GM19397 (cell line): ENCODE data around the gene ABHD12.
"Not testable (repeated sequence)": the region's sequence is repeated elsewhere in the genome, so short reads cannot be mapped to it uniquely, and the experiment has no call there.

Experiments
- ATAC-seq: cut with Tn5 transposase; IDR thresholded peaks from one replicate; pipeline ENCODE4 v1.9.1; 2021; ENCODE audit warnings: mild to moderate bottlenecking, moderate library complexity; ENCODE audit not compliant: unreplicated experiment

Gene ABHD12

DNA sequence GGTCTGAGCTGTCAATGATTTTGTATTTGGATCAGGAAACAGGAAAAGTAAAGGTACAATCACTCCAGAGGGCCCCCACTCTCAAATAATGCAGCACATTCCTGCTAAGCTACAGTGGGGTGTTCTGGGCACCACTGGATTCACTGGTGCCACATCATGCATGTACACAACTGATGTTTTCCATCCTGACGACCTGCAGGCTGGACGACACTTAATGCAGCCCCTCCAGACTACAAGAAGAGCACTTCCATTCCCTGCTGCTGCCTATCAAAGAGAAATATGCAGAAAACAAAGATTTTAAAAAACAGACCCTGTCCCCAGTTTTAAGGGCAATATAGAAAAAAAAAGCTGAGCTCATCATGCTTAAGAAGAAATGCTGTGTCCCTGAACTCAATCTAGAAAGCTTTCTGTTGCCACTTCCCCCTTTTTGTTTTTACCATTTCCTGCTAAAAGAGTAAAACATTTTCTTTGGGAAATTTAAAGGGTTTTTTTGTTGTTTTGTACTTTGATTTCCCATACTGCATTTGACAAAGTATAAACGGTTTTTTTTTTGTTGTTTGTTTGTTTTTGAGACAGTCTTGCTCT lies 35.5 kb downstream of the ABHD12 start:
- ATAC-seq = no peak

- no peak for ATAC-seq
These were observed 36.6 kb downstream of the ABHD12 start for GRCh38 chr20:25353747-25354705.

GRCh38 chr20:25353353-25353746 lies 37.3 kb downstream of the ABHD12 start:
- ATAC-seq = no peak

DNA sequence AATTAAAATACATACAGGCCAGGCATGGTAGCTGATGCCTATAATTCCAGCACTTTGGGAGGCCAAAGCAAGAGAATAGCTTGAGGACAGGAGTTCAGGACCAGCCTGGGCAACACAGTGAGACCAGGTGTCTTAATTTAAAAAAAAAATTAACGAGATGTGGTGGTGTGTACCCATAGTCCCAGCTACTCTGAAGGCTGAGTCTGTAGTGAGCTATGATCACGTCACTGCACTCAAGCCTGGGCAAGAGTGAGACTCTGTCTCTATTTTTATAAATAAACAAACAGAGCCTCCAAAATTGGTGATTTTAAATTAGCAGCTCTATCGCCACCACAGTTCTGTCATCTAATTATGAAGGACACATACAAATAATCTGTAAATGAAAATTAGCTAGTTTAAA lies 37.9 kb downstream of the ABHD12 start:
- ATAC-seq = no peak

- ATAC-seq = no peak
These were observed 39.6 kb downstream of the ABHD12 start for GRCh38 chr20:25351024-25351360.

- ATAC-seq = no peak
These were observed 44.3 kb downstream of the ABHD12 start for GRCh38 chr20:25346349-25346748.

DNA sequence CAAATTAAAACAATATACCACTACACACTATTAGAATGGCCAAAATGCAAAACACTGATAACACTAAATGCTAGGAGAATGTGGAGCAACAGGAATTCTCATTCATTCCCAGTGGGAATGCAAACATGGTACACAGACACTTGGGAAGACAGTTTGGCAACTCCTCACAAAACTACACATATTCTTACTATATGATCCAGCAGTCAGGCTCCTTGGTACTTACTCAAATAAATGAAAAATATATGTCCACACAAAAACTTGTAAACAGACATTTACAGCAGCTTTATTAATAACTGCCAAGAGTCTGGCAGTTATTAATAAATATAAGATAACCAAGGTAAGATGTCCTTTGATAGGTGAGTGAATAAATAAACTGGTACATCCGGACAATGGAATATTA lies 44.9 kb downstream of the ABHD12 start:
- no peak for ATAC-seq

- no peak for ATAC-seq
These were observed 46.0 kb downstream of the ABHD12 start for GRCh38 chr20:25344634-25345033.

GRCh38 chr20:25341716-25342680 lies 48.6 kb downstream of the ABHD12 start:
- ATAC-seq = no peak

DNA sequence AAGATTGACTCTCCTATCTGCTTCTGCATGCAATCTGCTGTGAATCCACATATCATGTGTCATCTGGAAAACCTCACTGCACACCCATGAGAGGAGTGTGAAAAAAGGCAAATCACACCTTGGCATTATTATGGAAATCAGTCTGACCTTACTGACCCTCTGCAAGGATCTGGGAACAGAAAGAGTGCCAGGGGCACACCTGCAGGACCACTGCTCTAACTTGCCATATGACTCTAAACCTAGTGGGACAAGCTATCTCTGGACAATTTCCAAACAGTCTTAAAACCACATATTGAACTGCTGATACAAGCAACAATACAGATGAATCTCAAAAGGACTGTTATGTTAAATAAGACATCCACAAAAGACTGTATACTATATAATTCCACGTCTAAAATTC lies 50.3 kb downstream of the ABHD12 start:
- ATAC-seq = no peak

DNA sequence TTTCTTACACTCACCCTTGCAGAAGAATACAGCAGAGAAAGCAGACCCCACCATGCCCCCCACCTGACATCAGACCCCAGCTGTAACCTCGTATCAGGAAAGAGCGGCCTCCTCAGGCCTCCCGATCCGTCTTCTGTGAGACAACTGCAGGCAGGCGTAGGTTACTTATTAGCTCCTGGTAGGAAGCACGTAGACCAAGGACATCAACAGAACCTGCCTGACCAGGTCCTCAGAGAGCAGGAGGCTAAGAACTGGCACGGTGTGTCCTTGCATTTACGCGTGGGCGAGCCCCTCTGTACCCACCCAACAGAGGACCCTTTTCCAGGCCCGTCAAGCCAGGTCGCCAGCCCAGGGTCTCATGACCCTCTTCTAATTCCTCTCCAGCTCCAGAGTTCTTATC lies 51.0 kb downstream of the ABHD12 start:
- ATAC-seq = no peak

DNA sequence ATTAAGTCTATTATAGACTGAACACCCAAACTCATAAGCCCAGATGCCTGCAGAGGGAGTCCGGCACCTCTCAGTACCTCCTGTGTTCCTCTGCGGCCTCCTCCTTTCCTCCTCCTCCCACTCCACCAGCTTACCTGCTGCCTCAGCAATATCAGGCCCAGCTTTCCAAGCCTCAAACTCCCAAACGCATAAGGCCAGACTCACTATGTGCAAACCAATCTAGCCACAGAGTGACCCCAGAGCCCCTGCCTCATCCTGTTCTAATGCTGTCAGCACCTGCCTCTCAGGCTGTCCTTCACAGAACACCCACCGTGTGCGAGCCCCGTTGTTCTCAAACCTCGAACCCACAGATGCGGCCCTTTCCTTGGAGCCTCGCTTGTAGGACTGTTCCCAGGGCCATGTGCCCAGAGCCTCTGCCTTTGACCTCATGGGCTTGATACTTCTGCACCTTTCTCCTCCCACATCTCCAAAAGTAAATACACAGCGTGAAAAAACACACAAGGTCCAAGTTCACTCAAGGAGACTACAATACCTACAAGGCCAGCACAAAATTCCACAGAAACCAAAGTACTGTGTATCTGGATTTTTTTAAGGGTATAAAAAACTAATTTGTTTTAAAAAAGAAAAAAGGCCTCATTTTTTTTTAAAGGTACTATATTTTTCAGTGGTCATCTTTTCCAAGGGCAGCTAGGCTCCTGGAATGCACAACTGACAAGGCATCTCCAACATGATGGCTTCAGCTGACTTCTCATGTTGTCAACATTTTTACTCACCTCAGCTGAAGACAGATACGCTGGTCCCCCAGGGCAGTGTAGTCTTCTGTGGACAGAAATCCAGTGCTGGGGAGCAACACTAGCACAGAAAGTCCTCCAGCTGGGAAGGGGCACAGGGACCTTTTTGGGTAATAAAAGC lies 52.3 kb downstream of the ABHD12 start:
- no peak for ATAC-seq

GRCh38 chr20:25336561-25337422 lies 53.8 kb downstream of the ABHD12 start:
- no peak for ATAC-seq

DNA sequence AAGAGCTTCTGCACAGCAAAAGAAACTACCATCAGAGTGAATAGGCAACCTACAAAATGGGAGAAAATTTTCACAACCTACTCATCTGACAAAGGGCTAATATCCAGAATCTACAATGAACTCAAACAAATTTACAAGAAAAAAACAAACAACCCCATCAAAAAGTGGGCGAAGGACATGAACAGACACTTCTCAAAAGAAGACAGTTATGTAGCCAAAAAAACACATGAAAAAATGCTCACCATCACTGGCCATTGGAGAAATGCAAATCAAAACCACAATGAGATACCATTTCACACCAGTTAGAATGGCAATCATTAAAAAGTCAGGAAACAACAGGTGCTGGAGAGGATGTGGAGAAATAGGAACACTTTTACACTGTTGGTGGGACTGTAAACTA lies 55.7 kb downstream of the ABHD12 start:
- not testable (repeated sequence) for ATAC-seq

DNA sequence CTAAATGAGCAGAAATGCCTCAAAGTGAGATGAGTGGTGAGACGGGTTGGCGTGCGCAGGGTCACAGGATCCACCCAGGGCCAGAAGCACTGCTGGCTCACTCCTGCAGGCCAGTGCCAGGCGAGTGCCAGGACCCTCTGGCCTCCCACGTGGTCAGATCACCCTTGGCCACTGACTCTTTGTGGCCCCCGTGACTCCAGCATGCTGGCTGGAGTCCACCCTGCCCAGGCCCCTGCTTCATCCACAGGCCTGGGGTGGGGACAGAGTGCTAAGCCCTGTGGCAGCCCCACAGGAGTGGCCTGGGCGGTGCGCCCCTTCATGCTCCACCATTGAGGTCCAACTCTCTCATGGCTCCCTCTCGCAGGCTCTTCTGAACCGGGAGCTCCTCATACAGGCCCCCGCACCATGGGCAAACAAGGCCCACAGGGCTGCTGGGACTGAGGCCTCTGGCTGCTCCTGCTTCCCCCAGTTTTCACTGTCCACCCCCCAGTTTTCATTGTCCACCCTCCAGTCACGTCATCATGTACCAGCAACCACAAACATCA lies 61.6 kb downstream of the ABHD12 start:
- ATAC-seq = no peak

DNA sequence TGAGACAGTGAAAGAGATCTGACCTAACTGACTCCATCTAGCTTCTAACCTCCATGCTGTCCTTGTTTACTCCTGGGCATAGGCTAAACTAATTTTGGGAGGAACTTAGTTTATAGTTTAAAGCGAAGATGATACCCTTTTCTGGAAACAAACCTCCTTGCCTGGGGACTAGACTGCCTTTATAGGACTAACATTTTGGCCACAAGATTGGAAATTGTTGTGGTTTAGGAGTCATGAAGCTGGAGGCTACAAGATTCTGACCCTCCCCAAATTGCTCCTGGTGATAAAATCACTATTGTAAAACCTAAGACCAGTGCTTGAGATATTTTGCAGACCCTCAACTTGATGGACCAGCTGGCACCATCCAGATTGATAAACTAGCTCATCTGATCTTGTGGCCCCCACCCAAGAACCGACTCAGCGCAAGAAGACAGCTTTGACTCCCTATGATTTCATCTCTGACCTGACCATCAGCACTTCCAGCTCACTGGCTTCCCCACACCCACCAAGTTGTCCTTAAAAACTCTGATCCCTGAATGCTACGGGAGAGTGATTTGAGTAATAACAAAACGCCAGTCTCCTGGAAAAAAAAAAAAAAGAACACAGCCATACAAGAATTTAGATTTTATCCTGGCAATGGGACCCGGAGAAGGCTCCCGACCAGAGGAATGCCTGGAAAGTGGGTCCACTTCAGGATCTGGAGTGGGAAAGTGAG lies 63.0 kb downstream of the ABHD12 start:
- ATAC-seq = no peak

- no peak for ATAC-seq
These were observed 64.6 kb downstream of the ABHD12 start for GRCh38 chr20:25325997-25326396.

DNA sequence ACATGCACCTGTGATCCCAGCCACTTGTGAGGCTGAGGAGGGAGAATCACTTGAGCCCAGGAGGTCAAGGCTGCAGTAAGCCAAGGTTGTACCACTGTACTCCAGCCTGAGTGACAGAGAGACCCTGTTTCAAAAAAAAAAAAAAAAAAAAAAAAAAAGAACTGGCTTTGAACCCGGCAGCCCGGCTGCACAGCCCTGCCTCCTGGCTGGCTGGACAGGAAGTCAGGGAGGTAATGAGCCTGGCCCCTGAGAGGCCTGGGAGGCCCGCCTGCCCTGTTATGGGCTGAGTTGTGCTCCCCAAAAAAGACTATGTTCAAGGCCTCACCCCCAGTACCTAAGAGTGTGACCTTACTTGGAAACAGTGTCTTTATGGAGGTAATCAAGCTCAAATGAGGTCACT lies 65.6 kb downstream of the ABHD12 start:
- ATAC-seq = no peak
